AG10803 (cell line): ENCODE data around the gene S100A5.
"Not testable (repeated sequence)": the region's sequence is repeated elsewhere in the genome, so short reads cannot be mapped to it uniquely, and the experiment has no call there.

Source experiments
- DNase-seq: peaks from one replicate; pipeline ENCODE4 v3.0.0; 2010; ENCODE audit warnings: low read depth
- H3K4me3 ChIP-seq: 2 replicates; pipeline ENCODE4 v1.5.1; 2011; ENCODE audit warnings: mild to moderate bottlenecking, low read length, control low read depth
- TF ChIP-seq, protein P1 (sequence below): conservative IDR thresholded peaks from 2 replicates; pipeline ENCODE4 v1.5.1; 2011; ENCODE audit warnings: mild to moderate bottlenecking, low read length, control low read depth, inconsistent platforms

The S100A5 gene, protein sequence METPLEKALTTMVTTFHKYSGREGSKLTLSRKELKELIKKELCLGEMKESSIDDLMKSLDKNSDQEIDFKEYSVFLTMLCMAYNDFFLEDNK

DNA sequence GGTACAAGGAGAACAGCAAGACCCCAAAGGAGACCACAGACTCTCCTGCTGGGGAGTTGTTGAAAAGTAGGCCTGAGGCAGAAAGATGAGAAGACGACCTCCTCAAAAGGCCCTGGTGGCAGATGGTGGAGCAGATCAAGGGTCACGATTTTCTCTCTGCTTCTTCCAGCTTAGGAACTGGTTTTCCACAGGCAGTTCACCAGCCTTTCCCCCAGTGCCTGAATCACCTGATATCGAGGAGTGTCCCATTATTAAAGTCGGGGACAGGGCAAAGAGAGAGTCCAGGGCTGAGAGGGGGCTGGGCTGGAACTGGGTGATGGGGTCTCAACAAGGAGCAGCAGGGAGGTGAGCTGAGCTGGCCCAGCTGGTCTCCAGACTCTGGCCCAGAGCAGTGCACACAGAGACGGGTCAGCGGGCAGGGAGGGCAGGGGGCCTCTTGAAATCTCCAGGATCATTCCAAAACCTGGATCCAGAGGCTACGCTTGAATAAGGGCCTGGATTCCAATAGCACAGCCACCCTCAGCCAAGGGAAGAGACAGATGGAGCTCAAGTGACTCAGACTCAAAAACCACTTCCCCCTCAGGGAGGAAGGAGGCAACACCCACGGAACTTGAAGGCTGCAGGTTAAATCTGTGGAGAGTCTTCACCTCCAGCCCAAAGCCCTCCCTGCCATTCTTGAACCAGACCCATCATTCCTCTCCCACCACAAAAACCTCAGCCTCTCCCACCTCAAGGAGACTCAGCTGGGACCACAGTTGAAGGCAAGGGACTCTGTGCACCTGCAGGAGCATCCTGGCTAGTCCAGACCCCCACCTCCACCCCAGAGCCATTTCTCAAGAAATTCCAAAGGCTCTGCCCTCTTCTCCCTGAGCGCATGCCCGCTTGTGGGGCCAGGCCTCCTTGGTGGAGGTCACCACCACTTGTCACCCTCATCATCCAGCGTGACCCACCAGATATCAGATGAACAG, at the start of gene S100A5:
TSS of gene S100A5 (minus strand) at position 541 of the 968 bp plus-strand sequence. CDS start 743 bp downstream, outside the sequence.
- TF ChIP-seq, protein P1, sequence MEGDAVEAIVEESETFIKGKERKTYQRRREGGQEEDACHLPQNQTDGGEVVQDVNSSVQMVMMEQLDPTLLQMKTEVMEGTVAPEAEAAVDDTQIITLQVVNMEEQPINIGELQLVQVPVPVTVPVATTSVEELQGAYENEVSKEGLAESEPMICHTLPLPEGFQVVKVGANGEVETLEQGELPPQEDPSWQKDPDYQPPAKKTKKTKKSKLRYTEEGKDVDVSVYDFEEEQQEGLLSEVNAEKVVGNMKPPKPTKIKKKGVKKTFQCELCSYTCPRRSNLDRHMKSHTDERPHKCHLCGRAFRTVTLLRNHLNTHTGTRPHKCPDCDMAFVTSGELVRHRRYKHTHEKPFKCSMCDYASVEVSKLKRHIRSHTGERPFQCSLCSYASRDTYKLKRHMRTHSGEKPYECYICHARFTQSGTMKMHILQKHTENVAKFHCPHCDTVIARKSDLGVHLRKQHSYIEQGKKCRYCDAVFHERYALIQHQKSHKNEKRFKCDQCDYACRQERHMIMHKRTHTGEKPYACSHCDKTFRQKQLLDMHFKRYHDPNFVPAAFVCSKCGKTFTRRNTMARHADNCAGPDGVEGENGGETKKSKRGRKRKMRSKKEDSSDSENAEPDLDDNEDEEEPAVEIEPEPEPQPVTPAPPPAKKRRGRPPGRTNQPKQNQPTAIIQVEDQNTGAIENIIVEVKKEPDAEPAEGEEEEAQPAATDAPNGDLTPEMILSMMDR, result no peak
- DNase-seq, result peak; percentile 64
- H3K4me3 ChIP-seq, result no peak within 1 kb of the TSS

GRCh38 chr1:153588482-153588881, 47.7 kb upstream of the S100A5 start:
- no peak for DNase-seq
- H3K4me3 ChIP-seq, result no peak overlapping the region
- TF ChIP-seq, protein P1, result no peak

GRCh38 chr1:153588033-153588432, 47.3 kb upstream of the S100A5 start:
- not testable (repeated sequence) for DNase-seq, H3K4me3 ChIP-seq

DNA sequence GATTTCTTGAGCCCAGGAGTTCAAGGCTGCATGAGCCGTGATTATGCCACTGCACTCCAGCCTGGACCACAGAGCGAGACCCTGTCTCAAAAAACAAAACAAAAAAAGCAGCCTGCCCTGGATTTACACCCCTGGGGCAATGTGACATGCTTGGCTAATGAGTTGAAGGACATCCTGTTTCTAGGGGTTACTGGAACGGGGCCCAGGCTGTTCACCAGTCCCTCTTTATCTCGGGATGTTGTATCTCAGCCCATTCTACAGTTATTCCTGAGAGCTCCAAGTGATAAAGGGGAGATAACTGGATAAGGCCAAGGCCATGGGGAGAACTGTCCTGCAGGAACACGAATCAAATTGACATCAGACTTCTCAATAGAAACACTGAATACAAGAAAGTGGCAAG, 46.6 kb upstream of the S100A5 start:
- no peak overlapping the region for H3K4me3 ChIP-seq
- TF ChIP-seq, protein P1, result no peak
- DNase-seq, result no peak

DNA sequence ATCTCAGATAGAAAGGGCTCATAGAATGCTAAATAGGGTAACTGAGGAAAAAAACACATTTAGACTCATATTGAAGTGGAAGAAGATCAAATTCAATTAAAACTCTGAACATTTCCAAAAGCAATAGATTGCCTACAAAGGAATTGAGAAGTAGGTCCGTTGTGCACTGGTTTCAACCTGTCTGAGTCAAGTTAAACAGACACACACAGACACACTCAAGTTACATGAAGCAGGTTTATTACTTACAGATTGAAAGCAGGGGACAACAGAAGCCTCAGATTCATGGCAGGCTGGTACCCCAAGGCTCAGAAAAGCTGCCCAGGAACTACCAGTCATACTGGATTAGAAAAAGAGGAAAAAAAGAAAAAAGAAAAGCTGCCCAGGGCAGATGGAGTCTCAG, 45.6 kb upstream of the S100A5 start:
- DNase-seq, result no peak
- no peak overlapping the region for H3K4me3 ChIP-seq
- TF ChIP-seq, protein P1, result no peak

GRCh38 chr1:153585006-153585405, 44.3 kb upstream of the S100A5 start:
- TF ChIP-seq, protein P1, result no peak
- no peak for DNase-seq
- no peak overlapping the region for H3K4me3 ChIP-seq

DNA sequence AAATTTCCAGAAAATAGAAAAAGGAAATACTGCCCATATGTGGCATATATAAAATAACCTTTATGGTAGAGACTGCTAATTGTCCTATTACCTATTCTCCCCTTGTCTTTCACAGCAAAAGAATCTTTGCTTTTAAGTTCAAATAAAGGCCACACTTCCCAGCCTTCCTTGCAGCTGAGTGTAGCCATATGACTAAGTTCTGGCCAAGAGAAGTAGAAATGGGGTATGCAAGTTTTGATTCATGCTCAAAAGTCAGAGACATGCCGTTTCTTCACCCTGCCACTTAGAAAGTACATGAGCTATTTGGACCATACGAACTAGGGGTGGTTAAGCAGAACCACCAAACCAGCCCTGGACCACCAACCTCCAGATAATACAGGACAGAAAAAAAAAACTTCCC, 43.2 kb upstream of the S100A5 start:
- no peak for DNase-seq
- TF ChIP-seq, protein P1, result no peak
- no peak overlapping the region for H3K4me3 ChIP-seq

- not testable (repeated sequence) for DNase-seq, H3K4me3 ChIP-seq
These were observed 42.8 kb upstream of the S100A5 start for GRCh38 chr1:153583514-153583913.

- not testable (repeated sequence) for H3K4me3 ChIP-seq, DNase-seq
These were observed 42.1 kb upstream of the S100A5 start for GRCh38 chr1:153582836-153583235.
